HepG2 (cell line): ENCODE measurements around the gene SLC22A23. TPM values are rescaled to one million over a fixed set of nuclear protein-coding genes. Genes with fewer than 3 reads are reported as not detected.

ENCODE experiments used
- ATF4 ChIP-seq, 2 experiments: fragments of 450-650 bp in 1 of 2; sonication (generic) in 1 of 2; formaldehyde crosslinking; IDR thresholded peaks; 2 replicates each; pipeline versions ENCODE4 v1.5.0 to v1.8.0; 2020 to 2022; ENCODE audit warnings: mild to moderate bottlenecking in 1 of 2, missing genetic modification reagents in 1 of 2
- CERS6 ChIP-seq: sonication (generic); formaldehyde crosslinking; IDR thresholded peaks from 2 replicates; pipeline ENCODE4 v1.5.0; 2020; ENCODE audit warnings: missing genetic modification reagents
- ESRRA ChIP-seq: sonication (generic); formaldehyde crosslinking; IDR thresholded peaks from 2 replicates; pipeline ENCODE4 v1.5.1; 2020; ENCODE audit warnings: mild to moderate bottlenecking, low read depth, missing genetic modification reagents
- GATAD2A ChIP-seq: IDR thresholded peaks from 2 replicates; pipeline ENCODE4 v1.6.1; 2016
- GZF1 ChIP-seq: sonication (generic); formaldehyde crosslinking; IDR thresholded peaks from 2 replicates; pipeline ENCODE4 v1.5.1; 2020; ENCODE audit warnings: mild to moderate bottlenecking, missing genetic modification reagents
- NR0B2 ChIP-seq: sonication (generic); formaldehyde crosslinking; IDR thresholded peaks from 2 replicates; pipeline ENCODE4 v1.4.0; 2020; ENCODE audit warnings: mild to moderate bottlenecking, missing genetic modification reagents
- PHF20 ChIP-seq: sonication (generic); formaldehyde crosslinking; IDR thresholded peaks from 2 replicates; pipeline ENCODE4 v1.5.0; 2020; ENCODE audit warnings: mild to moderate bottlenecking, missing genetic modification reagents
- PREB ChIP-seq: sonication (generic); formaldehyde crosslinking; IDR thresholded peaks from 2 replicates; pipeline ENCODE4 v1.4.0; 2020; ENCODE audit warnings: missing genetic modification reagents
- REL ChIP-seq: sonication (generic); formaldehyde crosslinking; conservative IDR thresholded peaks from 2 replicates; pipeline ENCODE4 v1.8.0; 2022; ENCODE audit warnings: mild to moderate bottlenecking, missing genetic modification reagents, moderate library complexity
- RNF2 ChIP-seq: fragments of 450-650 bp; conservative IDR thresholded peaks from 2 replicates; pipeline ENCODE4 v1.6.1; 2016; ENCODE audit warnings: low read depth
- SRSF1 ChIP-seq: fragments of 200-400 bp; formaldehyde crosslinking; optimal IDR thresholded peaks from 2 replicates; pipeline ENCODE3; 2017; ENCODE audit warnings: mild to moderate bottlenecking, low read depth, low read length, moderate library complexity
- STAT5B ChIP-seq: sonication (generic); formaldehyde crosslinking; IDR thresholded peaks from 2 replicates; pipeline ENCODE4 v1.4.0; 2020; ENCODE audit warnings: missing genetic modification reagents
- SUZ12 ChIP-seq: fragments of 150-350 bp; IDR thresholded peaks from 2 replicates; pipeline ENCODE4 v1.6.1; 2014; ENCODE audit warnings: low read depth, low read length
- TBX2 ChIP-seq: sonication (generic); formaldehyde crosslinking; IDR thresholded peaks from 2 replicates; pipeline ENCODE4 v1.5.0; 2020; ENCODE audit warnings: missing genetic modification reagents, mild to moderate bottlenecking, borderline replicate concordance
- TRIM24 ChIP-seq: sonication (generic); formaldehyde crosslinking; IDR thresholded peaks from 2 replicates; pipeline ENCODE4 v1.8.0; 2022; ENCODE audit warnings: mild to moderate bottlenecking, missing genetic modification reagents
- ZBTB7B ChIP-seq: sonication (generic); formaldehyde crosslinking; IDR thresholded peaks from 2 replicates; pipeline ENCODE4 v1.4.0; 2020; ENCODE audit warnings: missing genetic modification reagents
- ZFAT ChIP-seq: sonication (generic); formaldehyde crosslinking; conservative IDR thresholded peaks from 2 replicates; pipeline ENCODE4 v1.8.1; 2023; ENCODE audit warnings: missing genetic modification reagents, inconsistent platforms
- ZMYM2 ChIP-seq: sonication (generic); formaldehyde crosslinking; IDR thresholded peaks from 2 replicates; pipeline ENCODE4 v1.8.0; 2022; ENCODE audit warnings: mild to moderate bottlenecking, missing genetic modification reagents
- ZNF263 ChIP-seq: sonication (generic); formaldehyde crosslinking; IDR thresholded peaks from 2 replicates; pipeline ENCODE4 v1.4.0; 2020; ENCODE audit warnings: missing genetic modification reagents
- ZNF282 ChIP-seq: fragments of 450-650 bp; IDR thresholded peaks from 2 replicates; pipeline ENCODE4 v1.6.1; 2018; ENCODE audit not compliant: partially characterized antibody
- ZNF674 ChIP-seq: sonication (generic); formaldehyde crosslinking; IDR thresholded peaks from 2 replicates; pipeline ENCODE4 v1.5.0; 2020; ENCODE audit warnings: low read depth, mild to moderate bottlenecking, missing genetic modification reagents
- ZNF841 ChIP-seq: sonication (generic); formaldehyde crosslinking; IDR thresholded peaks from 2 replicates; pipeline ENCODE4 v1.8.1; 2023; ENCODE audit warnings: missing genetic modification reagents, borderline replicate concordance
- polyA plus RNA-seq, 8 experiments: library from polyadenylated mRNA; depleted of rRNA in 3 of 8; stranded (reverse) in 7 of 8; unstranded in 1 of 8; fragments of >200 nt; fragmentation: Illumina TruSeq in 4 of 8; extraction: Trizol in 4 of 8; gene quantifications; 2 replicates each; pipeline versions ENCODE4 v1.2.1 to v1.2.3, GENCODE V29; 2011 to 2016; ENCODE audit warnings: low read depth in 4 of 8, missing spikeins in 1 of 8, mixed read lengths in 1 of 8; ENCODE audit not compliant: insufficient read depth in 1 of 8
- total RNA-seq, 5 experiments: library from RNA; depleted of rRNA; stranded (reverse); fragments of >200 nt; fragmentation: Illumina TruSeq; extraction: Trizol; gene quantifications; 2 replicates each; pipeline ENCODE4 v1.2.3, GENCODE V29; 2016; ENCODE audit warnings: low read depth in 1 of 5
- TF ChIP-seq, protein P1 (sequence below): sonication (generic); formaldehyde crosslinking; IDR thresholded peaks from 2 replicates; pipeline ENCODE4 v1.4.0; 2020; ENCODE audit warnings: missing genetic modification reagents, borderline replicate concordance

The SLC22A23 gene
- total and polyA plus RNA-seq, 2 of the 13 experiments (the other 11 are each of a cell fraction or from before 2014, with no cell fraction given): 11.8 to 17.5 TPM

DNA sequence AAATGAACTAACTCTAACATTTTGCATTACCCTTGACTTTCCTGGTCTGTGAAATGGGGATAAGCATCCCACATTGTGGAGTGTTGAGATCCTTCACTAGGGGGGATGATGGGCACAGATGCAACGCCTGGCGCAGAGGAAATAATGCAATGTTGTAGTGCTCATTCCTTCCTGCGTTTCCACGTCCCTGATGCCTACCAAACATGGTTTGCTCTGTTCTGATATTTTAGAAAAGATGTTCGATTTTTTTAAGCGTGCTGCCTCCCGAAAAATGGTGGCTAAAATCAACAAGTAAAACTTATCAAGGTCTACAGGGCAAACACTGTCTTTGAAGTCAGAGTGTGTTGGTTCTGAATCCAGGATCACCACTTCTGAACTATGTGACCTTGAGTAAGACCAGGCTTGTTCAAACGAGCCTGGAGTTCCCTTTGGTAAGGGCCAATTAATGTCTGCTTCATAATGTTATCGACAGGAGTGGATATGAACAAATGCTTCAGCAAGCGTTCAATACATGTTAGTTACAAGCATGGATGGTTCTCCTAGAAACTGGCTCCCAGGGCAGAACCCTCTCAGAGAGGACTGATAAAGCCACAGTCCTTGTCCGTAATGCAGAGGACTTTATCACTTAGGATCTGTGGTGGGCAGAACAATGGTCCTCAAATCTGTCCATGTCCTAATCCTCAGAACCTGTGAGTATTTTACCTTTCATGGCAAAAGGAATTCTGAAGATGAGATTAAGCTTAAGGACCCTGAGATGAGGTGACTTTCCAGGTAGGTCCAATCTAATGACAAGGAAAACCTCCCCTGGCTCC, 44.7 kb downstream of the SLC22A23 start (continued):
- TF ChIP-seq CERS6 (CRISPR knock-in tag): no peak
- no peak for TF ChIP-seq ZNF282
- TF ChIP-seq PREB (CRISPR knock-in tag): no peak
- TF ChIP-seq TRIM24: no peak
- TF ChIP-seq SRSF1: no peak
- TF ChIP-seq ZMYM2 (CRISPR knock-in tag): no peak
- no peak for TF ChIP-seq PHF20
- no peak; the same call in 1 of the 2 replicates for TF ChIP-seq ZBTB7B
- no peak for TF ChIP-seq ZNF841 (CRISPR knock-in tag)
- TF ChIP-seq REL: no peak
- 0 out of 2 replicates have a peak, but pooled peaks have one; percentile 19 for TF ChIP-seq ESRRA
- TF ChIP-seq STAT5B: no peak
- TF ChIP-seq ZFAT (CRISPR knock-in tag): no peak
- no peak for TF ChIP-seq SUZ12
- TF ChIP-seq GATAD2A (CRISPR knock-in tag): peak; percentile 94
- peak; percentile 45; the same call in 1 of the 2 replicates for TF ChIP-seq TBX2 (CRISPR knock-in tag)
- TF ChIP-seq GZF1 (CRISPR knock-in tag): no peak
- TF ChIP-seq, protein P1, sequence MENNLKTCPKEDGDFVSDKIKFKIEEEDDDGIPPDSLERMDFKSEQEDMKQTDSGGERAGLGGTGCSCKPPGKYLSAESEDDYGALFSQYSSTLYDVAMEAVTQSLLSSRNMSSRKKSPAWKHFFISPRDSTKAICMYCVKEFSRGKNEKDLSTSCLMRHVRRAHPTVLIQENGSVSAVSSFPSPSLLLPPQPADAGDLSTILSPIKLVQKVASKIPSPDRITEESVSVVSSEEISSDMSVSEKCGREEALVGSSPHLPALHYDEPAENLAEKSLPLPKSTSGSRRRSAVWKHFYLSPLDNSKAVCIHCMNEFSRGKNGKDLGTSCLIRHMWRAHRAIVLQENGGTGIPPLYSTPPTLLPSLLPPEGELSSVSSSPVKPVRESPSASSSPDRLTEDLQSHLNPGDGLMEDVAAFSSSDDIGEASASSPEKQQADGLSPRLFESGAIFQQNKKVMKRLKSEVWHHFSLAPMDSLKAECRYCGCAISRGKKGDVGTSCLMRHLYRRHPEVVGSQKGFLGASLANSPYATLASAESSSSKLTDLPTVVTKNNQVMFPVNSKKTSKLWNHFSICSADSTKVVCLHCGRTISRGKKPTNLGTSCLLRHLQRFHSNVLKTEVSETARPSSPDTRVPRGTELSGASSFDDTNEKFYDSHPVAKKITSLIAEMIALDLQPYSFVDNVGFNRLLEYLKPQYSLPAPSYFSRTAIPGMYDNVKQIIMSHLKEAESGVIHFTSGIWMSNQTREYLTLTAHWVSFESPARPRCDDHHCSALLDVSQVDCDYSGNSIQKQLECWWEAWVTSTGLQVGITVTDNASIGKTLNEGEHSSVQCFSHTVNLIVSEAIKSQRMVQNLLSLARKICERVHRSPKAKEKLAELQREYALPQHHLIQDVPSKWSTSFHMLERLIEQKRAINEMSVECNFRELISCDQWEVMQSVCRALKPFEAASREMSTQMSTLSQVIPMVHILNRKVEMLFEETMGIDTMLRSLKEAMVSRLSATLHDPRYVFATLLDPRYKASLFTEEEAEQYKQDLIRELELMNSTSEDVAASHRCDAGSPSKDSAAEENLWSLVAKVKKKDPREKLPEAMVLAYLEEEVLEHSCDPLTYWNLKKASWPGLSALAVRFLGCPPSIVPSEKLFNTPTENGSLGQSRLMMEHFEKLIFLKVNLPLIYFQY (CRISPR knock-in tag): 0 out of 2 replicates have a peak, but pooled peaks have one; percentile 13
- no peak for TF ChIP-seq ZNF674 (CRISPR knock-in tag)
- TF ChIP-seq NR0B2 (CRISPR knock-in tag): no peak
- TF ChIP-seq ATF4 (CRISPR knock-in tag; IDR thresholded peaks at IDR 0.05): no peak
- no peak for TF ChIP-seq RNF2
- 0 out of 2 replicates have a peak, but pooled peaks have one; percentile 9 for TF ChIP-seq ZNF263 (CRISPR knock-in tag)
